Dermis blood vessel endothelial cell (primary cell): Measurements from ENCODE around the gene WIPF3. TPM values are rescaled to one million over a fixed set of nuclear protein-coding genes. Genes with fewer than 3 reads are reported as not detected.

Experiments used
- DNase-seq: peaks from one replicate; pipeline ENCODE4 v3.0.0; 2010
- total RNA-seq: library from RNA; depleted of rRNA; stranded (reverse); fragments of >200 nt; gene quantifications from 2 replicates; pipeline ENCODE4 v1.2.3, GENCODE V29; 2014

The WIPF3 gene
- total RNA-seq, 1 donor from 2014 or later: 0.17 TPM

GRCh38 chr7:29919790-29920189 lies 113.5 kb downstream of the WIPF3 start:
- no peak for DNase-seq

DNA sequence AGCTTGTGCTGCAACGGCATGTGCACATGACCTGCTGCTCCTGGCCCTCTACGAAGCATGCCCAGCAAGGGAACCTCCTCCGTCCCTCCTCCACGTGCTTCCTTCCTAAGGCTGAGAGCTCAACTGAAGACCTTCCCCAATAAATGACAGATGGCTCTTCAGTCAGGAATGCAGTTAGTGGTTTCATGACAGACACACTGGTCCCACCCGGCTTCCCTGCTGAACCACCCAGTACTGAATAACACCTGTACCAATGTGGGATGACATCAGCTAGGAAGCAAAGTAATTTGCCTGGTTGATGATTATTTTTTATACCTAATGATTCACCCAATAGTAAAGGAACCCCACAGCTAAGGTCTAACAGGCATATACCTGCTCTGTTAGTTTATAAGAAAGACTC lies 114.2 kb downstream of the WIPF3 start:
- DNase-seq: no peak

DNA sequence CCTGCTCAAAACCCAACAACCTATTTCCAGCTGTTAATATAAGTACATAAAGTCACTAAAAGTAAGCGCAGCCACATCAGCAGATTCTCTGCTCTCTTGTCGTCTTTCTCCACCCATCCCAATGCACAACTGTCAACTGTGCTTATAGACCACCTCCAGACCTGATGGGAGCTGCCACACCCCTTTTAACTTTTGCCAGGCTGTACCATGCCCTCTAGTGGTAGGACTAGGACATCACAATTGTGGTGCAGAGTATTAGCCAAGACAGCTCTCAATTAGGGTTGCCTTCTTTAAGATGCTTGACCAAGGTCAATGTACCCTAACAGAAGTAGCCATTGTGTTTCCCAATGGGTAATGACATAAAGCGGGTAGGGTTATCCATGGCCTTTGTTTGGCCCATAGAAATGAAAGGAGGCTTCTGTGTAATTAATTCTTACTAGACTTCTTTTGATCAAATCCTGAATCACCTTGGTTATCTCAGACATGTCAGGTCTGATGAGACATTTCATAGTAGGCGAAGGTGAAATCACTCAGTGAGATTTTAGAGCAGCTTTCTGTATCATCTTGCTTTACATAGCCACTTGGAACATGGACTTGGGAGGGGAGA lies 115.2 kb downstream of the WIPF3 start:
- DNase-seq: peak; percentile 84

GRCh38 chr7:29922921-29923700 lies 116.8 kb downstream of the WIPF3 start:
- no peak for DNase-seq

DNA sequence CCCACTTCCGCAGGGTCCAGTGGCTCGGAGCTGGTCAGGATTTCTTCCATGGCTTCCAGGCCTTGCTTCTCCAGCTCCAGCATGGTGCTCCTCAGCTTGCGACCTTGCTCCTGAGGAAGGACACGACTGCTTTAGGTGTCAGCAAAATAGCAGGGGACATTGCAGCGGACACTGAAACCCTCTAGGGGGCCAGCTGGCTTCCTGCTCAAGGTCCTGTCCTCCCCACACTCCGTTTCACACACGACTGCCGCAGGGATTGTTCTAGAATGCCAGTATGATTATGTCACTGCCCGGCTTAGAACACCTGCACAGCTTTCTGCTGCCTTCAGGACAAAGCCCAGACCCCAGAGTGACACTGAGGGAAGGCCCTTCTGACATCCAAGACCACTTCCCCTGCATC lies 117.7 kb downstream of the WIPF3 start:
- no peak for DNase-seq

DNA sequence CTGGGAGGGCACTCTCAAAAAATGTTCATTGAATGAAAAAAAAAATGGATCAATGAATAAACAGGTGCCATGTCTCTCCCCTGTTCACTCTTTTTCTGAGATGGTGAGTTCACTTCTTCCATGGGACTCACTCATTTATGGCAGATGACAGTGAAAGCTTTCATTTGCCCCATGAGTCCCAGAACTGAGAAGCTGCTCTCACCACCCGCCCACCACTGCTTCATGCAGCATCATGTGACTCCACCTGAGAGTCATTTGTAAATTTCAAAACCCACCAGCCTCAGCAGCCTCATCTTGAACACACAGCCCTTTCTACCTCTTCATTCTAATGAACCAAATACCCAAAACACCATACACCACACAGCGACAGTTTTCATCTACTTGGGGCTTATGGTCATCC lies 118.4 kb downstream of the WIPF3 start:
- no peak for DNase-seq

GRCh38 chr7:29926216-29926615 lies 119.9 kb downstream of the WIPF3 start:
- DNase-seq: no peak

DNA sequence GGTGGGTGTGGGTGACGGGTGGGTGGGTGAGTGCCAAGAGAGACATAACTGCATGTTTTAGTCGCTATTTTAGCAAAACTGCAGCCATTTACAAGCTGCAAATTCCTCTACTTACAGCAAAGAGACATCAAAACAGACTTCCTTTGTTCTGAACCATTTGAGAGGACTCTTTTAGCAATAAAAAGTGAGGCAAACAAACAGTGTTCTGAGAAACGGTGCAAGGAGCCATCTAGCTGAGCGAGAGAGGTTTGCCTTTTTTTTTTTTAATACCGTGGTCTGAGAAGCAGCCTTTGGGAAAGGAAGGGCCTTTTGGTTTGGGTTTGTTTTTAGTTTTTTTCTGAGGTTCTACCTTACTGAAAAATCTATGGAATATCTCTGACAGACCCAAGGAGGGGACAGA lies 120.4 kb downstream of the WIPF3 start:
- no peak for DNase-seq

- no peak for DNase-seq
Observed at GRCh38 chr7:29929018-29929807, 122.9 kb downstream of the WIPF3 start.

GRCh38 chr7:29935111-29935510 lies 128.8 kb downstream of the WIPF3 start:
- no peak for DNase-seq

DNA sequence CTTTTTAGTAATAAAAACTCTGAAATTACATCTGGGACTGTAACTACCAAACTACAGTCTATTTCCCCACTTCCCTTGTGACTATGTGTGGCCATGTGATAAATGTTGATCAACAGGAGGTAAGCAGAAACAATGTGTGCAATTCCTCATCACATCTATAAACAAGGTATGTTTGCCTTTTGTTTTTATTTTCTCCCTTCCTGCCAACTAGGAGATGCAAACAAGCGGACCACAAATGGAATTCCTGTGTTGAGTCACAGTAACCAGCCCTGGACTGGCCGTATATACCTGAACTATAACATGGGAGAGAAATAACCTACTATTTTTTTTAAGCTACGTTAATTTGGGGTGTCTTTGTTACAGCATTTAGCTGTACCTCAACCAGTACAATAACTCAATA lies 130.8 kb downstream of the WIPF3 start:
- no peak for DNase-seq

GRCh38 chr7:29940199-29940598 lies 133.9 kb downstream of the WIPF3 start:
- DNase-seq: no peak

DNA sequence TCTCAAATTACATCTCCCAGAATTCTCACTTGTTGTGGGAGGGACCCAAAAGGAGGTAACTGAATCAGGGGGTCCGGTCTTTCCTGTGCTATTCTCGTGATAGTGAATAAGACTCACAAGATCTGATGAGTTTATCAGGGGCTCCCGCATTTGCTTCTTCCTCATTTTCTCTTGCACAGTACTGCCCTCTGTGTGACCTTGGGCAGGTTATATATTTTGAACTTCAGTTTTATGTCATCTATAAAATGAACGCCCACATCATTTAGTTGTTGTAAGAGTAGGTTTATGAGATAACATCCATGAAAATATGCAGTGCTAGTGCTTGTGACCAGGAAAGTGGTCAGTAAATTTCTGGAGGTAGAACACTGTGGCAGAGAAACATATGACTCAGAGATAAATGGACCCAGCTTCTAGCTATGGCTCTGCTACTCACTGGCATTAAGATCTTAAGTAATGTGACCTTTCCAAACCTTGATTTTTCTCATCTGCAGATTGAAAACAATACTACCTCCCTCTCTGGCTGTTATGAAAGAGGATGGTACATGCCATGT lies 139.0 kb downstream of the WIPF3 start:
- no peak for DNase-seq

- DNase-seq: peak; percentile 70
Observed at GRCh38 chr7:29946428-29947186, 140.3 kb downstream of the WIPF3 start.

DNA sequence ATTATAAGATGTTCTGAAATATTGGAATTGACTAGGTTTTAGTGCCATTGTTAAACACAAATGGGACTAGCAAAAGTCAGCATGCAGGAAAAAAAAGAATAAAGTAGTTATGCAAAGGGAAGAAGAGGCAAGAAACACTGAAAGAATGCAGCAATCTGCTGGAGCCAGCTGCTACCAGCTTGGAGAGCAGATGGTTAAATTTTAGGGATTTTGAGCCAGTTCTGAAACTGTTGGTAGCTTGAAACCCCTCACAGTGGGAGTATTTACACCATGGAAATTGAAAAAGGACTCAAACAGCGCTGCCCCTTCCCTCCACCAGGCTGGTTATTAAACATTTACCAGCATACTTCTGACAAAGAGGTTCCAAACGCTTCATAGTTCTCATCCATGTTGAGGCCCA lies 142.3 kb downstream of the WIPF3 start:
- DNase-seq: no peak

DNA sequence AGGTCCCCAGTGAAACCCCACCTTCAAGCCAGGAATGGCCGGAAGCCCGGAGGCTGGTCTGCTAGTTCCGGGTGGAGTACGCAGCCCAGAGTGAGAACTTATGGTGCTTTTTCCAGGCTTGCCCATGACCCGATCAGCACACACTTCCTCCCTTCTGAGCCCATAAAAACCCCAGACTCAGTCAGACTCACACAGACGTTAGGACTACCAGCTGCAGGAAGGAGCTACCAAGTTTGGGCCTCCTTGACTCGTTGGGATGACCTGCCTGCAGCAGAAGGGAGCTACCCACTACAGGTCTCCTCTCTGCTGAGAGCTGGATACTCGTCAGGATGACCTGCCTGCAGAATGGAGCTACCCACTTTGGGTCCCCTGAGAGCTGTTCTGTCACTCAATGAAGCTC lies 144.2 kb downstream of the WIPF3 start:
- no peak for DNase-seq

DNA sequence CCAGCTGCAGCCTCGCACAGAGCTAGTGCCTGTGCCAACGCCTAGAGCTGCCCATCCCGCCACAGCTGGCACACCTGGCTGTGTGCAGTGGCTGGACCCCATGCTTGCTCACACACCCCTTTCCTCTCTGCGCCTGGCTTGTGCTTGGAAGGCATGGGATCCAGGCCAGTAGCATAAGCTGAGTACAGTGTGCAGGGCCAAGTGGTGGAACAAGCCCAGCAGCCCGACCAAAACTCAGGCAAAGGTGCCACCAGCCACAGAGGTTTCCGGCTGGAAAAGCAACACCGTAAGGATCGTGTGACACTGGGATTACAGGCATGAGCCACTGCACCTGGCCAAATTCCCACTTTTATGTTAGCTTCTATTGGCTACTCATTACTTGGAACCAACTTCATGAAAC lies 144.9 kb downstream of the WIPF3 start:
- DNase-seq: no peak

DNA sequence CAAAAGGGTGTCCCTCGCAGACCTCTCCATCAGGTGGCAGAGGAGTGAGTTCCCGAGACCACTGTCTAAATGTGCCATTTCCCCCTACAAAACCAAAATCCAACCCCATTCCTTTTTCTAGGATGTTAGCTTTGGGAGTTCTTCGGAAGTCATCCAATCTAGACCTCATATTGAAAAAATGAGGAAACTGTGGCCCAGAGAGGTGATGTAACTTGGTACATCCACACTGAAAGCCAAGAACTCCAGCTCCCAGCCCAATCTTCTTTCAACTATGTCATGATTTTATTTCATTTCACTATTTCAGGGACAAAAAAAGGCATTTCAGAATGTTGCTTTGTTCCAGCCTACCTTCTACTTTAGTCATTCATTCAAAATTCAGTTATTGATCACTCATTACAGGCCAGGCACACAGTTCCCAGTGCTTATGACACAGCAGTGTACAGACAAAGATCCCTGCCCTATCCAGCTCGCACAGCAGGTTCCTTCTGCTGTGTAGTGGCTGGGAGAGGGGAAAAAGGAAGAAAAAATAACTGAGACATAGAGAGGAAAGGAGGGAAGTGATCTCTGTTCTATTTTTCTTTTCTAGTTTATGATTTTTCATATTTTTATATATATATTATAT lies 147.5 kb downstream of the WIPF3 start:
- DNase-seq: no peak

GRCh38 chr7:29955075-29955792 lies 148.9 kb downstream of the WIPF3 start:
- no peak for DNase-seq

DNA sequence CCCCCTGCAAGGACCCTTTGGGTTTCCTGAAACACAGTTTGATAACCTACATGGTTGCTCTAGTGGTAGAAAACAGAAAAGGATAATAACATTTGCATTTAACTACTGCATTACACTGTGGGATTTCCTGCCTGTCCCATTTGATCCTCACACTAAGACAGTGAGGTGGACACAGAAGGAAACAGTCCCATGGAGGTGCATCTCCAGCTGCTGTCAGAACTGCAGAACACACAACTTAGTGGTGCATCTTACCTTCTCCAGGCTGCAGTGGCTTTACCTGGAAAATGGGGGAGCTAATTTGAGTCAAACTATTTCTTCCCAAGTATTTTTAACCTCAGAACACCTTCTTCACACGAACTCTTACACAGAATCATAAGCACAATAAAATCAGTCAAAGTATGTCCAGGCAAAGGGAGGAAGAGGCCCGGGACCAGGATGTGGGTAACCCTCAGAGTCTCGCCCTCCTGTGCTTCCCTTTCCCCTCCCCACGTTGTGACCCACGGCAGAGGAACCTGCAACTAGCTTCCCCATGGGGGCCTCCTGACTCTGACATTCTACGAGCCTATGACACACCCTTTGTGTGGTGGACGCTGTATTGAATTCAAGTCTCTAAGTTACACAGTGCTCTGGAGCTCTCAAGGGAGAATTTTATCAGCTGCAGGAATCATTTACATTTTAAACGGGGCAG lies 149.6 kb downstream of the WIPF3 start:
- DNase-seq: peak; percentile 15

DNA sequence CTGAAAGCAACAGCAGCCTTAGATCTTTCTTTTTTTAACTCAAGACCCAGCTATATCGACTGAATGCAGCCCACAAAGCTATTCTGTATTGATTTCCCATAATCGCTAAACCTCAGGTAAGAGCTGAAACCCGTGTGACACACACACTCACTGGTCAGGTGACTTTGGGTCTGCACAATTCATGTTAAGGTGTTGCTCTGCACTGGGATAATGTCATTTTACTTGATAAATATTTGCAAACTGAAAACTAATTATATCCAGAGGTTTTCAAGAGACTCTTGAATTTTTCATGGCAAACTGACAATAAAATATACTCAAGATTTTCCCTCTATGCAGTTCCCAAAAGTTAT lies 150.2 kb downstream of the WIPF3 start:
- DNase-seq: no peak
